DOHH2 (cell line): ENCODE results near the gene GNPAT.
A peak's percentile ranks its signal among the peaks of the same experiment; 100 is the strongest.

Source experiments
- H3F3A ChIP-seq: fragments of 200-600 bp; sonication (generic), shearing (Covaris generic); 2 replicates; pipeline ENCODE4 v1.6.0; 2016; ENCODE audit warnings: antibody characterized with exemption, mild to moderate bottlenecking; ENCODE audit not compliant: control insufficient read depth, insufficient read depth
- H3K27ac ChIP-seq: fragments of 200-600 bp; sonication (generic); 2 replicates; pipeline ENCODE4 v1.5.1; 2014; ENCODE audit warnings: low read depth, mild to moderate bottlenecking, low read length, moderate library complexity
- H3K27me3 ChIP-seq: fragments of 200-600 bp; sonication (generic); 2 replicates; pipeline ENCODE4 v1.6.1; 2014; ENCODE audit warnings: mild to moderate bottlenecking, low read length, mixed read lengths; ENCODE audit not compliant: control insufficient read depth
- H3K36me3 ChIP-seq: fragments of 200-600 bp; sonication (generic); 2 replicates; pipeline ENCODE4 v1.6.1; 2014; ENCODE audit warnings: mild to moderate bottlenecking, low read length, moderate library complexity, mixed read lengths; ENCODE audit not compliant: control insufficient read depth
- H3K4me1 ChIP-seq: fragments of 200-600 bp; sonication (generic); 2 replicates; pipeline ENCODE4 v1.6.1; 2014; ENCODE audit warnings: mild to moderate bottlenecking, low read length, mixed read lengths; ENCODE audit not compliant: control insufficient read depth
- H3K4me2 ChIP-seq: fragments of 200-600 bp; sonication (generic); 2 replicates; pipeline ENCODE4 v1.6.0; 2014; ENCODE audit warnings: mild to moderate bottlenecking, low read length, moderate library complexity
- H3K4me3 ChIP-seq: fragments of 200-600 bp; sonication (generic); 2 replicates; pipeline ENCODE4 v1.5.1; 2014; ENCODE audit warnings: mild to moderate bottlenecking, low read length, mixed read lengths
- H3K79me2 ChIP-seq: fragments of 200-600 bp; sonication (generic); 2 replicates; pipeline ENCODE4 v1.6.1; 2014; ENCODE audit warnings: mild to moderate bottlenecking, low read length, mixed read lengths; ENCODE audit not compliant: control insufficient read depth
- H3K9me2 ChIP-seq: fragments of 200-600 bp; sonication (generic); replicated peaks from 2 replicates; pipeline ENCODE4 v1.6.1; 2014; ENCODE audit warnings: mild to moderate bottlenecking, low read length, mixed read lengths; ENCODE audit not compliant: control insufficient read depth
- H3K9me3 ChIP-seq: fragments of 200-600 bp; sonication (generic); 2 replicates; pipeline ENCODE4 v1.6.1; 2014; ENCODE audit warnings: antibody characterized with exemption, low read length, mixed read lengths; ENCODE audit not compliant: control insufficient read depth, insufficient read depth
- H4K20me1 ChIP-seq: fragments of 200-600 bp; sonication (generic); 2 replicates; pipeline ENCODE4 v1.6.0; 2014; ENCODE audit warnings: low read depth, mild to moderate bottlenecking, antibody characterized with exemption, low read length, moderate library complexity; ENCODE audit not compliant: control insufficient read depth, insufficient read depth
- EZH2phosphoT487 ChIP-seq: fragments of 200-600 bp; sonication (generic); IDR thresholded peaks from 2 replicates; pipeline ENCODE4 v1.6.1; 2017; ENCODE audit warnings: borderline replicate concordance, mild to moderate bottlenecking, antibody characterized with exemption, low read length, moderate library complexity, mixed read lengths
- TF ChIP-seq, protein P1 (sequence below): fragments of 200-600 bp; sonication (generic); IDR thresholded peaks from one replicate; pipeline ENCODE4 v1.5.1; 2014; ENCODE audit warnings: antibody characterized with exemption, mild to moderate bottlenecking, low read depth, low read length; ENCODE audit not compliant: poor library complexity, severe bottlenecking

Gene GNPAT

DNA sequence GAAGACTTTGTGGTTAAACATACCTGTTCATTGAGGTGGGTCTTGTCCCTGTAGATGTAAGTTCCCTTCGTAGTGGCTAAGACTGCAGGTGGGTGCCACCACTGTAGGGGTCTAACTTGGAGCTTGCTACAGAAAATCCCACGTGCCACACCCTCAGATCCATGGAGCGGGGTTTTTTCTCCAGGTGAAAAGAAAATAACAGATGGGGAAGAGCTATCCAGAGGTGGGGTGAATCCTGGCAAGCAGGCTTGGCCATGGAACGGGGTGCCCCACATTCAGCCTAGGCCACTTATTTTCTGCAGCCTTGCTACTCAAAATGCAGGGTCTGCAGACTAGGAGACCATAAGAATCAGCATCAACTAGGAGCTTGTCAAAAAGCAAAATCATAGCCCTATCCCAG is 72.6 kb downstream of the GNPAT start:
- no peak overlapping the region for H3K4me3 ChIP-seq
- no peak overlapping the region for H3K4me2 ChIP-seq
- H3K79me2 ChIP-seq: no peaks in the 10 kb centered on the region
- no peaks in the 10 kb centered on the region for H3K9me3 ChIP-seq
- H3K4me1 ChIP-seq: no peaks in the 10 kb centered on the region
- H3K27me3 ChIP-seq: no peaks in the 10 kb centered on the region
- no peaks in the 10 kb centered on the region for H4K20me1 ChIP-seq
- H3K9me2 ChIP-seq: no peaks in the 10 kb centered on the region
- no peaks in the 10 kb centered on the region for H3F3A ChIP-seq
- no peaks in the 10 kb centered on the region for H3K36me3 ChIP-seq
- no peak overlapping the region for H3K27ac ChIP-seq
- TF ChIP-seq, protein P1, sequence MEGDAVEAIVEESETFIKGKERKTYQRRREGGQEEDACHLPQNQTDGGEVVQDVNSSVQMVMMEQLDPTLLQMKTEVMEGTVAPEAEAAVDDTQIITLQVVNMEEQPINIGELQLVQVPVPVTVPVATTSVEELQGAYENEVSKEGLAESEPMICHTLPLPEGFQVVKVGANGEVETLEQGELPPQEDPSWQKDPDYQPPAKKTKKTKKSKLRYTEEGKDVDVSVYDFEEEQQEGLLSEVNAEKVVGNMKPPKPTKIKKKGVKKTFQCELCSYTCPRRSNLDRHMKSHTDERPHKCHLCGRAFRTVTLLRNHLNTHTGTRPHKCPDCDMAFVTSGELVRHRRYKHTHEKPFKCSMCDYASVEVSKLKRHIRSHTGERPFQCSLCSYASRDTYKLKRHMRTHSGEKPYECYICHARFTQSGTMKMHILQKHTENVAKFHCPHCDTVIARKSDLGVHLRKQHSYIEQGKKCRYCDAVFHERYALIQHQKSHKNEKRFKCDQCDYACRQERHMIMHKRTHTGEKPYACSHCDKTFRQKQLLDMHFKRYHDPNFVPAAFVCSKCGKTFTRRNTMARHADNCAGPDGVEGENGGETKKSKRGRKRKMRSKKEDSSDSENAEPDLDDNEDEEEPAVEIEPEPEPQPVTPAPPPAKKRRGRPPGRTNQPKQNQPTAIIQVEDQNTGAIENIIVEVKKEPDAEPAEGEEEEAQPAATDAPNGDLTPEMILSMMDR: no peak
- TF ChIP-seq EZH2phosphoT487: no peak

DNA sequence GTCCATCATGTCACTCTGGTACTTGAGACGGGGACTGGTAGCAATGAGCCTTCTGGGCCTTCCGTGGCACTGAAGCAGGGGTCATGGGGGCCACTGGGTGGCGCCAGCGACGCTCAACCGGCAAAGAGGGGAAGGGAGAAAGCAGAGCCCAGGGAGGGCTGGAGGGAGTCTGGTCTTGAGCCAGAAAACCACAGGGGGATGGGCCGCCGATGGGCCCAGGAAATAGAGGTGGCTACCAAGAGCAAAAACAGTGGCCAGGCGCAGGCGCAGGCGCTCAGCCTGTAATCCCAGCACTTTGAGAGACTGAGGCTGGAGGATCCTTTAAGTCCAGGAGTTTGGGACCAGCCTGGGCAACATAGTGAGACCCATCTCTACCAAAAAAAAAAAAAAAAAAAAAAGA is 74.9 kb downstream of the GNPAT start:
- Histone ChIP-seq H3K27me3 (no peaks in the 10 kb centered on the region), H3F3A (no peaks in the 10 kb centered on the region), H3K9me3 (no peaks in the 10 kb centered on the region), H4K20me1 (no peaks in the 10 kb centered on the region), H3K4me3 (no peak overlapping the region), H3K4me1 (no peaks in the 10 kb centered on the region), H3K36me3 (no peaks in the 10 kb centered on the region), H3K27ac (no peak overlapping the region), H3K4me2 (no peak overlapping the region), H3K9me2 (no peaks in the 10 kb centered on the region), H3K79me2 (no peaks in the 10 kb centered on the region)
- TF ChIP-seq, protein P1: peak; percentile 90
- no peak for TF ChIP-seq EZH2phosphoT487

DNA sequence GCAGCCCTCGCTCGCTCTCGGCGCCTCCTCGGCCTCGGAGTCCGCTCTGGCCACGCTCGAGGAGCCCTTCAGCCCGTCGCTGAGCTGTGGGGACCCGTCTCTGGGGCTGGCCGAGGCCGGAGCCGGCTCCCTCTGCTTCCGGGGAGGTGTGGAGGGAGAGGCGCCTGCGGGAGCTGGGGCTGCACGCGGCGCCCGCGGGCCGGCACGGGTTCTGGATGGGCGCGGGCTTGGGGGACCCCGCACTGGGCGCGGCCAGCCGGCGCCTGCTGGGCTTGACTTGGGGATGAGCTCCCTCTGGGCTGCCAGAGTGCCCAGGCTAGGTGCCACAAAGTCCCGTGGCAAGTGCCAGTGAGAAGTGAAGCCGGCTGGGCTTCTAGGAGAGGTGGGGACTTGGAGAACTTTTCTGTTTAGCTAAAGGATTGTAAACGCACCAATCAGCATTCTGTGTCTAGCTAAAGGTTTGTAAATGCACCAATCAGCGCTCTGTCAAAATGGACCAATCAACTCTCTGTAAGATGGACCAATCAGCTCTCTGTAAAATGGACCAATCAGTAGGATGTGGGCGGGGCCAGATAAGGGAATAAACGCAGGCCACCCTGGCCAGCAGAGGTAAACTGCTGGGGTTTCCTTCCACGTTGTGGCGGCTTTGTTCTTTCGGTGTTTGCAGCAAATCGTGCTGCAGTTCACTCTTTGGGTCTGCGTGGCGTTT is 76.4 kb downstream of the GNPAT start:
- Histone ChIP-seq H3K36me3 (no peaks in the 10 kb centered on the region), H4K20me1 (no peaks in the 10 kb centered on the region), H3K4me2 (no peak overlapping the region), H3K9me3 (no peaks in the 10 kb centered on the region), H3K27me3 (no peaks in the 10 kb centered on the region), H3K4me3 (no peak overlapping the region), H3K4me1 (no peaks in the 10 kb centered on the region), H3F3A (no peaks in the 10 kb centered on the region), H3K27ac (no peak overlapping the region), H3K79me2 (no peaks in the 10 kb centered on the region), H3K9me2 (no peaks in the 10 kb centered on the region)
- no peak for TF ChIP-seq EZH2phosphoT487
- TF ChIP-seq, protein P1: no peak
